Measurements from ENCODE around the gene CD83. TPM values are rescaled to one million over a fixed set of nuclear protein-coding genes. Genes with fewer than 3 reads are reported as not detected.

Gene CD83
- total and polyA plus RNA-seq, 2 of the 4 experiments (the other 2 are of a cell fraction) = 2.0 to 2.5 TPM

DNA sequence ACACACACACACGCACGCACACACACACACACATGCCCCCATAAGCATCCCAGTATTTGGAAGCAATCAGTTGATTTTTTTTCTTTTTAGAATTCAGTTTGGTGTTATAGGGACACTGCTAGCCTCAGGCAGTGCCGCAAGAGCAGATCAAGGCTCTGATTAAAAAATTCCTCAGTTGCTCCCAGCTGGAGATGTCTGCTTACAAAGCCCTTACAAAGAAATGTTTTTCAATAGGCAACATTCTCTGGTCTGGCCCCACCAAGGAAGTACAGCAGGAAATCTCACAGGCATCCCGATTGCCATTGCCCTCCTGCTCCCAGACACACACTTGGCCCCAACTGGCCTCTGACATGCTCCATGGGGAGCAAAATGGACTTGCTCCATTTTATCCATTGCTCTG, 22.9 kb upstream of the CD83 start:
- in situ Hi-C loops (cut with MboI; ENCODE audit: low sequenced_read_pairs) (no loop called here), intact Hi-C loops (cut with micrococcal nuclease) (no loop called here), dilution Hi-C loops (cut with HindIII; ENCODE audit: low sequenced_read_pairs, unreplicated experiment) (no loop called here)
- CTCF ChIA-PET = no interaction called here
- Histone ChIP-seq H3K23ac (ENCODE audit: low read depth, low read length) (no peak overlapping the region), H4K8ac (ENCODE audit: low read depth in 2 of 2, low read length in 2 of 2) (no peak overlapping the region), H3K56ac (ENCODE audit: extremely low read depth, insufficient read depth, low read length) (no peak overlapping the region), H2AFZ (replicated peaks; ENCODE audit: low read length, poor library complexity) (no peak overlapping the region), H3K14ac (replicated peaks; ENCODE audit: low read depth, low read length) (no peak overlapping the region), H3K4me2 (ENCODE audit: low read depth, low read length) (no peak overlapping the region), H4K5ac (ENCODE audit: low read depth, low read length) (no peak overlapping the region), H3K9ac (ENCODE audit: low read depth, low read length) (no peak overlapping the region), H2BK120ac (ENCODE audit: low read depth, low read length) (no peak overlapping the region), H4K91ac (ENCODE audit: insufficient read depth, low read depth, low read length) (no peak overlapping the region), H2BK20ac (ENCODE audit: low read depth, low read length) (no peak overlapping the region), H3K18ac (ENCODE audit: low read depth, low read length) (no peak overlapping the region), H3K36me3 (ENCODE audit: control insufficient read depth, insufficient read depth, low read length) (no peaks in the 10 kb centered on the region), H4K20me1 (ENCODE audit: insufficient read depth, low read length) (no peaks in the 10 kb centered on the region), H2AK9ac (replicated peaks; ENCODE audit: low read depth, low read length, poor library complexity) (no peak overlapping the region), H3K9me3 (ENCODE audit: control insufficient read depth, insufficient read depth, low read length) (no peaks in the 10 kb centered on the region; the same call in 1 of the 2 replicates), H3K79me1 (ENCODE audit: low read depth in 1 of 2, low read length in 2 of 2) (no peaks in the 10 kb centered on the region), H2BK5ac (ENCODE audit: low read depth, low read length, poor library complexity, severe bottlenecking) (no peak overlapping the region), H2BK15ac (ENCODE audit: low read depth, low read length) (no peak overlapping the region), H3K9me1 (ENCODE audit: insufficient read depth, low read length) (no peaks in the 10 kb centered on the region), H3K4ac (ENCODE audit: low read depth, low read length) (no peak overlapping the region), H2AK5ac (ENCODE audit: low read depth, low read length) (no peak overlapping the region), H3K4me3 (ENCODE audit: insufficient read depth, low read depth, low read length) (no peak overlapping the region), H3K27ac (ENCODE audit: insufficient read depth, low read length) (no peak overlapping the region), H3K27me3 (ENCODE audit: control insufficient read depth, insufficient read depth, low read length) (peaks cover 9% of the 10 kb centered on the region), H3K4me1 (ENCODE audit: control insufficient read depth, insufficient read depth, low read length) (no peaks in the 10 kb centered on the region)
- WGBS, 2 experiments (ENCODE audit: extremely low coverage in 2 of 2, insufficient read length in 1 of 2) = 71% methylated on average over 1 of the region's 4 CpGs; no CpG with 5 or more reads in 1 of the 2 experiments
- no peak for DNase-seq
- TF ChIP-seq BHLHE40 (IDR thresholded peaks at IDR 0.05; ENCODE audit: low read depth, low read length) = no peak
- TF ChIP-seq, protein P1, sequence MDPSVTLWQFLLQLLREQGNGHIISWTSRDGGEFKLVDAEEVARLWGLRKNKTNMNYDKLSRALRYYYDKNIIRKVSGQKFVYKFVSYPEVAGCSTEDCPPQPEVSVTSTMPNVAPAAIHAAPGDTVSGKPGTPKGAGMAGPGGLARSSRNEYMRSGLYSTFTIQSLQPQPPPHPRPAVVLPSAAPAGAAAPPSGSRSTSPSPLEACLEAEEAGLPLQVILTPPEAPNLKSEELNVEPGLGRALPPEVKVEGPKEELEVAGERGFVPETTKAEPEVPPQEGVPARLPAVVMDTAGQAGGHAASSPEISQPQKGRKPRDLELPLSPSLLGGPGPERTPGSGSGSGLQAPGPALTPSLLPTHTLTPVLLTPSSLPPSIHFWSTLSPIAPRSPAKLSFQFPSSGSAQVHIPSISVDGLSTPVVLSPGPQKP (IDR thresholded peaks at IDR 0.05; ENCODE audit: borderline replicate concordance, low read depth, low read length) = no peak
- no peak for TF ChIP-seq SMC3 (IDR thresholded peaks at IDR 0.05; ENCODE audit: low read depth, low read length)
- TF ChIP-seq, protein P2, sequence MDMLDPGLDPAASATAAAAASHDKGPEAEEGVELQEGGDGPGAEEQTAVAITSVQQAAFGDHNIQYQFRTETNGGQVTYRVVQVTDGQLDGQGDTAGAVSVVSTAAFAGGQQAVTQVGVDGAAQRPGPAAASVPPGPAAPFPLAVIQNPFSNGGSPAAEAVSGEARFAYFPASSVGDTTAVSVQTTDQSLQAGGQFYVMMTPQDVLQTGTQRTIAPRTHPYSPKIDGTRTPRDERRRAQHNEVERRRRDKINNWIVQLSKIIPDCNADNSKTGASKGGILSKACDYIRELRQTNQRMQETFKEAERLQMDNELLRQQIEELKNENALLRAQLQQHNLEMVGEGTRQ (IDR thresholded peaks at IDR 0.05; ENCODE audit: low read depth, low read length) = no peak
- no peak for TF ChIP-seq RCOR1 (IDR thresholded peaks at IDR 0.05; ENCODE audit: insufficient replicate concordance, low read length)
- TF ChIP-seq MAFK (IDR thresholded peaks at IDR 0.05; ENCODE audit: low read depth, low read length) = no peak
- TF ChIP-seq, protein P3, sequence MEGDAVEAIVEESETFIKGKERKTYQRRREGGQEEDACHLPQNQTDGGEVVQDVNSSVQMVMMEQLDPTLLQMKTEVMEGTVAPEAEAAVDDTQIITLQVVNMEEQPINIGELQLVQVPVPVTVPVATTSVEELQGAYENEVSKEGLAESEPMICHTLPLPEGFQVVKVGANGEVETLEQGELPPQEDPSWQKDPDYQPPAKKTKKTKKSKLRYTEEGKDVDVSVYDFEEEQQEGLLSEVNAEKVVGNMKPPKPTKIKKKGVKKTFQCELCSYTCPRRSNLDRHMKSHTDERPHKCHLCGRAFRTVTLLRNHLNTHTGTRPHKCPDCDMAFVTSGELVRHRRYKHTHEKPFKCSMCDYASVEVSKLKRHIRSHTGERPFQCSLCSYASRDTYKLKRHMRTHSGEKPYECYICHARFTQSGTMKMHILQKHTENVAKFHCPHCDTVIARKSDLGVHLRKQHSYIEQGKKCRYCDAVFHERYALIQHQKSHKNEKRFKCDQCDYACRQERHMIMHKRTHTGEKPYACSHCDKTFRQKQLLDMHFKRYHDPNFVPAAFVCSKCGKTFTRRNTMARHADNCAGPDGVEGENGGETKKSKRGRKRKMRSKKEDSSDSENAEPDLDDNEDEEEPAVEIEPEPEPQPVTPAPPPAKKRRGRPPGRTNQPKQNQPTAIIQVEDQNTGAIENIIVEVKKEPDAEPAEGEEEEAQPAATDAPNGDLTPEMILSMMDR (conservative IDR thresholded peaks at IDR 0.05; ENCODE audit: low read depth, low read length) = no peak
- no peak for TF ChIP-seq NFE2L2 (IDR thresholded peaks at IDR 0.05; ENCODE audit: low read depth, low read length)
- TF ChIP-seq POLR2A (IDR thresholded peaks at IDR 0.05; ENCODE audit: low read depth, low read length) = no peak
- TF ChIP-seq MXI1 (IDR thresholded peaks at IDR 0.05; ENCODE audit: borderline replicate concordance, low read depth, low read length) = no peak
- no peak for TF ChIP-seq FOS (IDR thresholded peaks at IDR 0.05; ENCODE audit: low read depth, low read length)
- no peak for TF ChIP-seq RAD21 (IDR thresholded peaks at IDR 0.05; ENCODE audit: low read length)
- no peak for TF ChIP-seq MAZ (IDR thresholded peaks at IDR 0.05; ENCODE audit: borderline replicate concordance, low read depth, low read length)
- no peak for TF ChIP-seq CHD1 (IDR thresholded peaks at IDR 0.05; ENCODE audit: low read depth, low read length)
- TF ChIP-seq RFX5 (IDR thresholded peaks at IDR 0.05; ENCODE audit: low read depth, low read length) = no peak
- TF ChIP-seq CEBPB (IDR thresholded peaks at IDR 0.05; ENCODE audit: low read depth, low read length) = no peak
- ATAC-seq (ENCODE audit: low read depth) = no peak
- BruUV-seq (replicated peaks) = no TSS peak
- POLR2A ChIA-PET (ENCODE audit: unreplicated experiment) = no interaction called here

All from IMR-90 (cell line).